NCI-H1930 (cell line): Measurements from ENCODE around the gene PROC.
"Not testable (repeated sequence)": the region's sequence is repeated elsewhere in the genome, so short reads cannot be mapped to it uniquely, and the experiment has no call there.

ENCODE experiments used
- DNase-seq, 2 experiments: peaks; one replicate each; lab custom pipeline; 2025; lab: John Stamatoyannopoulos, UW

Gene PROC

GRCh38 chr2:127394492-127394891, 23.7 kb upstream of the PROC start:
- DNase-seq = no peak

GRCh38 chr2:127397568-127398238, 20.5 kb upstream of the PROC start:
- no peak for DNase-seq

- DNase-seq = no peak
Measured at GRCh38 chr2:127398239-127398590, 20.0 kb upstream of the PROC start.

- no peak for DNase-seq
Measured at GRCh38 chr2:127400533-127400896, 17.7 kb upstream of the PROC start.

GRCh38 chr2:127400897-127401756, 17.1 kb upstream of the PROC start:
- no peak for DNase-seq

- no peak for DNase-seq
Measured at GRCh38 chr2:127401757-127402695, 16.2 kb upstream of the PROC start.

GRCh38 chr2:127403460-127403859, 14.8 kb upstream of the PROC start:
- DNase-seq = no peak

- DNase-seq = no peak
Measured at GRCh38 chr2:127404466-127405254, 13.6 kb upstream of the PROC start.

GRCh38 chr2:127405255-127405610, 13.0 kb upstream of the PROC start:
- no peak for DNase-seq

- DNase-seq = no peak
Measured at GRCh38 chr2:127406454-127406853, 11.8 kb upstream of the PROC start.

- DNase-seq = no peak
Measured at GRCh38 chr2:127407091-127407490, 11.1 kb upstream of the PROC start.

- no peak for DNase-seq
Measured at GRCh38 chr2:127407661-127408003, 10.6 kb upstream of the PROC start.

- DNase-seq = peak; percentile 77 to 78
Measured at GRCh38 chr2:127408004-127408806, 10.0 kb upstream of the PROC start.

GRCh38 chr2:127408807-127409099, 9.5 kb upstream of the PROC start:
- peak in 1 of 2 experiments; percentile 15 for DNase-seq

- DNase-seq = not testable (repeated sequence)
Measured at GRCh38 chr2:127409716-127410115, 8.5 kb upstream of the PROC start.

- DNase-seq = no peak
Measured at GRCh38 chr2:127410871-127411652, 7.2 kb upstream of the PROC start.

GRCh38 chr2:127411653-127412369, 6.4 kb upstream of the PROC start:
- DNase-seq = peak in 1 of 2 experiments; percentile 10

- DNase-seq = no peak
Measured at GRCh38 chr2:127413200-127413599, 5.0 kb upstream of the PROC start.

- DNase-seq = no peak
Measured at GRCh38 chr2:127413782-127414637, 4.2 kb upstream of the PROC start.
